Retinal pigment epithelial cell (primary cell): ENCODE measurements around the gene VEPH1.

ENCODE experiments used
- DNase-seq: peaks from one replicate; pipeline ENCODE4 v3.0.0-alpha.2; 2010; ENCODE audit warnings: low read depth
- H3K4me3 ChIP-seq: 2 replicates; pipeline ENCODE4 v1.5.1; 2011; ENCODE audit warnings: mild to moderate bottlenecking, low read length, control low read depth, moderate library complexity
- TF ChIP-seq, protein P1 (sequence below): conservative IDR thresholded peaks from 2 replicates; pipeline ENCODE4 v1.5.1; 2011; ENCODE audit warnings: low read depth, low read length, control low read depth, inconsistent platforms

The VEPH1 gene

DNA sequence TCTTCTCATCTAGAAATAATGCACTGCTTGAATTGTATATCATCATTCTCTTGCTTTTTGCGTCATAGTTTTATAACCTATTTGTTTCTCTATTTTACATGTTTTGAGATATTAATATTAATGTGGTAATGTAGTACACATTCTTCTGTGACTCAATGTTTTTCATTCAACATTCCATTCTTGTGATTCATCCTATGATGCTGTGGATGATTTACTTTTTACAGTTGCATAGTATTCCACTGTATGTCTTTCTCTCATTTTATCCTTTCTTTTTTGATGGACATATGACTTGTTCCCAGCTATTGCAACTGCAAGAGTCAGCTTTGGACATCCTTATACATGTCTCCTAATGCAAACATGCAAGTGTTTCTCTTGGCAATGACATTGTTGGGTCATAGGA, 20.6 kb upstream of the VEPH1 start:
- no peak overlapping the region for H3K4me3 ChIP-seq
- no peak for DNase-seq
- TF ChIP-seq, protein P1, sequence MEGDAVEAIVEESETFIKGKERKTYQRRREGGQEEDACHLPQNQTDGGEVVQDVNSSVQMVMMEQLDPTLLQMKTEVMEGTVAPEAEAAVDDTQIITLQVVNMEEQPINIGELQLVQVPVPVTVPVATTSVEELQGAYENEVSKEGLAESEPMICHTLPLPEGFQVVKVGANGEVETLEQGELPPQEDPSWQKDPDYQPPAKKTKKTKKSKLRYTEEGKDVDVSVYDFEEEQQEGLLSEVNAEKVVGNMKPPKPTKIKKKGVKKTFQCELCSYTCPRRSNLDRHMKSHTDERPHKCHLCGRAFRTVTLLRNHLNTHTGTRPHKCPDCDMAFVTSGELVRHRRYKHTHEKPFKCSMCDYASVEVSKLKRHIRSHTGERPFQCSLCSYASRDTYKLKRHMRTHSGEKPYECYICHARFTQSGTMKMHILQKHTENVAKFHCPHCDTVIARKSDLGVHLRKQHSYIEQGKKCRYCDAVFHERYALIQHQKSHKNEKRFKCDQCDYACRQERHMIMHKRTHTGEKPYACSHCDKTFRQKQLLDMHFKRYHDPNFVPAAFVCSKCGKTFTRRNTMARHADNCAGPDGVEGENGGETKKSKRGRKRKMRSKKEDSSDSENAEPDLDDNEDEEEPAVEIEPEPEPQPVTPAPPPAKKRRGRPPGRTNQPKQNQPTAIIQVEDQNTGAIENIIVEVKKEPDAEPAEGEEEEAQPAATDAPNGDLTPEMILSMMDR: no peak

DNA sequence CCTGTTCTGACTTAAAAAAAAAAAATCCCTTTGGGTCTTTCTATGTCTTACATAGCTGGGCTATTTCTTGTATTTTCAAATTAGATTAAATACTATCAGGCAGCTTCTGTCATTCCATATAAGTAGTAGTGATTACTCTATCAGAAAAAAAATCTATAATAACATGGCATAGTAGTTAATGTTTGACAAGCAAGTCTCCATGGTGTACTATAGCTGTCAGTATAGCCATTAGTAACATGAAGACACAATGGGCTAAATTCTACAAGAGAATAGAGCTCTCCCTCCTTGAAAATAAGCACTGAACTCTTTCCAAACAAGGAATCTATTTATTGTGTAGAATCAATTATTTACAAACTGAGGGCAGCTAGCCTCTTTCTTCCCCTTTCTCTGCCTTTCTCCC, 19.4 kb upstream of the VEPH1 start:
- TF ChIP-seq, protein P1: no peak
- DNase-seq: no peak
- H3K4me3 ChIP-seq: no peak overlapping the region

DNA sequence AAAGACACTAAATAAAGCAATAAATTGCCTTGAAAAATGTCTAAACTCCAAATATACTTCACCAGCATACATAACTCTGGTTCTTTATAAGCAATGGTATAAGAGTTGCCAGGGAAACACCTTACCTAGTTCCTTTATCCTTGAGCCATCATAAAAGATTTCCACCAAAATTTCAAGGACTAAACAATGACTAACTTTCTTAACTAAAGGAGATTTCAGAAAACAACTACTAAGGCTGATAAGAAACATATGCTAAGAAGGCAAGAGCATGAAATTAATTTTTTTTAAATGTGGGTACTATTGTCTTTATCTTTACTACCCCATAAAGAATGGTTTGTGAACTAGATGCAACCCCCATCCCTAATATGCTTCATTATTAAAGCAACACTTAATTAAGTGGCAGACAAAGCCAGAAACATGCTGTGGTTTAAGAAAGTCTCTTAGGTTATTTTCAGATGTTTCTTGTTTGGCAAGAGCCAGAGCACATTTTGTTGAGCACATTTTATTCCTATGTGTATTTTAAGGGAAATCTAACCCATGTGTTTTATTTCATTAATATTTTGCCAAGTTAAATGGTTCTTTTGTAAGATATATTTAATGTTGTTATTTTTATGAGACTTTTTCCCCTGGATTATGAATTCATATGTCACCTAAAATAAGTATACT, 17.4 kb upstream of the VEPH1 start:
- no peak overlapping the region for H3K4me3 ChIP-seq
- DNase-seq: no peak
- TF ChIP-seq, protein P1: no peak

DNA sequence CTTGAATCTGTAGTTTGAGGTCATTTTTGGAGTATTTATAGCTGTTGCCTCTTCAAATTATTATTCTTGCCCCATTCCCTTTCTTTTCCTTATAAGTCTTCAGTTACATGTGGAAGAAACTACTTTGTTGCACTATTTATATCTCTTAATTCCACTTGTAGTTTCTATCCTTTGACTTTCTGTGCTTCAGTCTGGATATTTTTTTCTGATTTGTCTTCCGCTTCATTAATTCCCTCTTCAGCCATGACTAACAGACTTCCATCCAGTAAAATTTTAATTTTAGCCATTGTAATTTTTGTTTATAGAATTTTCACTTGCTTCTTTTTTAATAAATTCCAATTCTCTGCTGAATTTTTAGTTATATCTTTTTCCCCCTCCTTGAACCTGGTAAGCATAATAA, 15.7 kb upstream of the VEPH1 start:
- no peak for DNase-seq
- no peak overlapping the region for H3K4me3 ChIP-seq
- TF ChIP-seq, protein P1: no peak

DNA sequence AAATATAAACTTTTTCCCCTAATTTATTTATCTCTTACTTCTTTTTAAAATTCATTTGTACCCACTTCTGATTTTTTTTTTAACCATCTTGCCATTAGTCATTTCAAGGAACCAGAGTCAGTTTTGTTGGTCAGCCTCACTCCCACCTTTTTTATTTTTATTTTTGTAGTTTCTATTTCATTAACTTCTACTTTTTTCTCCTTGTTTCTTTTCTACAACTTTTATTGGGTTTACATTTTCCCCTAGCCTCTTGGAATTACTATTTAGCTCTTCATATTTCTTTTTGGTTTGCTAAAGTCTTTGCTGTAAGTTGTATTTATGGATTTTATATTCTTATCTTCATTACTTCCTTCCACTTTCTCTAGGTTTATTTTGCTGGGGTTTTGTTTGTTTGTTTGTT, 13.7 kb upstream of the VEPH1 start:
- no peak for DNase-seq
- H3K4me3 ChIP-seq: no peak overlapping the region
- TF ChIP-seq, protein P1: no peak

DNA sequence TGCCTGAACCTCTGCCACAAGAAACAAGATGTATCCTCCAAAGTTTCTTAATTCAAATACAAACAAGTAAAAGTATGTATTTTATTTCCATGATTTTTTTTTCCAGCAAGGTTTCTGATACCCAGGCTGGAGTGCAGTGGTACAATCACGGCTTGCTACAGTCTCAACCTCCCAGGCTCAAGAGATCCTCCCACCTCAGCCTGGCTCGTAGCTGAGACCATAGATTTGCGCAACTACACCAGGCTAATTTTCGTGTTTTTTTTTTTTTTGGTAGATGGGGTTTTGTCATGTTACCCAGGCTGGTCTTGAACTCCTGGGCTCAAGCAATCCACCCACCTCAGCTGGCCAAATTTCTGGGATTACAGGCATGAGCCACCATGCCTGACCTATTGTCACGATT, 12.2 kb upstream of the VEPH1 start:
- DNase-seq: no peak
- TF ChIP-seq, protein P1: no peak
- no peak overlapping the region for H3K4me3 ChIP-seq

DNA sequence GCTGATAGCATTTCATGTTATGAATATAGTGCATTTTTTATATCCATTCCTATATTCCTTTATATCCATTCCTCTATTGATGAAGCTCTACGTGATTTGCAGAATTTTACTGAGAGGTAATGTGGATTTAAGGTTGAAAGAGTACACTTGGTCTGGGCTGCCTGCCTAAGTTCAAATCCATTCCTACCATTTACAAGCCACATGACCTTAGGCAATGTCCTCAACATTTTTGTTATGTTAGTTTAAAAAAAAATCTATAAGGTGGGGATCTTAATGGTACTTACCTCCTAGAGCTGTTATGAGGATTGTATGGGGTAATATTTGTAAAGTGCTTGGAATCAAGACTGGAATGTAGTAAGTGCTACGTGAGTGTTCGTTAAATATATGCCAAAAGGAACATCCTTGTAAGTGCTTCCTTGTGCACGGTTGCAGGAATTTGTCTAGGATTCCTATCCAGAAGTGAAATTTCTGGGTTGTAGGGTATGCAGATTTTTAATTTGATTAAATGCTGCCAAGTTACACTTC, 11.2 kb upstream of the VEPH1 start:
- no peak overlapping the region for H3K4me3 ChIP-seq
- TF ChIP-seq, protein P1: no peak
- no peak for DNase-seq
